Stimulated activated CD4-positive, alpha-beta T cell treated with anti-CD3 and anti-CD28 coated beads, Interleukin-4, amount 100 ng/mL, for 48 hours (primary cell): ENCODE measurements around the gene SS18L1.
"Not testable (repeated sequence)": the region's sequence is repeated elsewhere in the genome, so short reads cannot be mapped to it uniquely, and the experiment has no call there.

Experiments
- DNase-seq, 2 donors: peaks; one replicate each; pipeline ENCODE4 v3.0.0-alpha.2; 2020; ENCODE audit warnings: low read depth in 2 of 2

SS18L1 gene

DNA sequence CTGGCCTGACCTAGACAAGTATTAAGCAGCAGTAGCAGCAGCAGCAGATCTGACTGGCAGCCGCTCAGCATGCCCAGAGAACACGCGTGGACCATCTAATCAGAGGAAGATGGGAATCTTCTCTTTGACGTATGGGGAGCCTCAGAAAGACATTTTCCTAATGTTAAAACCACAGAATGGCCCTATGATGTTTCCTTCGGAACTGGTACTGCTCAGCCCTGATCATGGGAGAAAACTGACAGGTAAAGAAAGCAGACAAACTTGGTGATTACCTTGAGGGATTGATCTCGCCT is 6.5 kb upstream of the SS18L1 start:
- no peak for DNase-seq

- no peak for DNase-seq
These were observed 5.9 kb upstream of the SS18L1 start for GRCh38 chr20:62137478-62138203.

- DNase-seq, result no peak
These were observed 5.4 kb upstream of the SS18L1 start for GRCh38 chr20:62138204-62138543.

DNA sequence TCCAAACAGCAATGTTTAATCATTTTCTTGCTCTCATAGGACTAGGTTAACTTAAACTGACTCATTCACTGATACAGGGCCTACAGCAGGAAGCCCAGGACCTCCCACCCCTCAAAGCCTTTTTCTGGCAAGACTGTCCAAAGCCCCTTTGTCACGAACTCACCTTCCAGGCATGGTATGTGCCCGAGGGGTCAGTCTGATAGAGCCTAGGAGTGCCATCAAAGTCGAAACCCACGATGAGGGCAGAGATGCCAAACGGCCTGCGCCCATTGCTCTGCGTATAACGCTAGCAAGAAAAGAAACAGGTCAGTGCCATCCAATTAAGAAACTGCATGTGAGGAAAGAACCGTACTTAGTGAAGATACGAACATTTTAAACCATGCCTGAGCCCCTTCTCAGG is 4.7 kb upstream of the SS18L1 start:
- DNase-seq, result no peak

DNA sequence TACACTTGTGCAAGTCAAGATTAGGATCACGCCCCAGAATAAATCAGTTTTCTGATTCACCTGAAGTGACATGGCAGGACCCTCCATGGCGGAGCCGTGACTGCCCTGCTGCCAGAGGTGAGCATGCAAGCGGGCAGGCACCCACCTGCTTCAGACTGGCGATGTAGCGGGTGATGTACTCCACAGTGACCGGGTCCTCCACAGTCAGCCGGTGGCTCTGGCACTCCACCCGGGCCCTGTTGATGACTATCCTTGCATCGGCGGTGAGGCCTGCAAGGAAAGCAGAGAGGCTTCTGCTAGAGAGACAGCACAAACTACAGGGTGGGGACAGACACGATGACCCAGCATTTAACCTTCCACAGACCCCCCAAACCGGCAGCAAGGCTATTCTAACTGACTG is 3.9 kb upstream of the SS18L1 start:
- no peak for DNase-seq

DNA sequence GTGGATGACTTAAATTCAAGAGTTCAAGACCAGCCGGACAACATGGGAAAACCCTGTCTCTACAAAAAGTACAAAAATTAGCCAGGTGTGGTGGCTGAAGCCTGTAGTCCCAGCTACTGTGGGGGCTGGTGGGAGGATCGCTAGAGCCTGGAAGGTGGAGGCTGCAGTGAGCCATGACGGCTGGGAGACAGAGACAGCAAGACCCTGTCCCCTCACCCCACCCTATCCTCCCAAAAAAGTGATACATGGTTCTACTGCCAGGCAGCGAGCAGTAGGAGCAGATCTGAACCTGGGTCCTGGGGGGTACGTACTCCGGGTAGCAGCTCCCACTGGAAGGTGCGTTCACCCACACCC is 2.5 kb upstream of the SS18L1 start:
- DNase-seq, result no peak

GRCh38 chr20:62141397-62142251 is 1.9 kb upstream of the SS18L1 start:
- DNase-seq, result no peak

DNA sequence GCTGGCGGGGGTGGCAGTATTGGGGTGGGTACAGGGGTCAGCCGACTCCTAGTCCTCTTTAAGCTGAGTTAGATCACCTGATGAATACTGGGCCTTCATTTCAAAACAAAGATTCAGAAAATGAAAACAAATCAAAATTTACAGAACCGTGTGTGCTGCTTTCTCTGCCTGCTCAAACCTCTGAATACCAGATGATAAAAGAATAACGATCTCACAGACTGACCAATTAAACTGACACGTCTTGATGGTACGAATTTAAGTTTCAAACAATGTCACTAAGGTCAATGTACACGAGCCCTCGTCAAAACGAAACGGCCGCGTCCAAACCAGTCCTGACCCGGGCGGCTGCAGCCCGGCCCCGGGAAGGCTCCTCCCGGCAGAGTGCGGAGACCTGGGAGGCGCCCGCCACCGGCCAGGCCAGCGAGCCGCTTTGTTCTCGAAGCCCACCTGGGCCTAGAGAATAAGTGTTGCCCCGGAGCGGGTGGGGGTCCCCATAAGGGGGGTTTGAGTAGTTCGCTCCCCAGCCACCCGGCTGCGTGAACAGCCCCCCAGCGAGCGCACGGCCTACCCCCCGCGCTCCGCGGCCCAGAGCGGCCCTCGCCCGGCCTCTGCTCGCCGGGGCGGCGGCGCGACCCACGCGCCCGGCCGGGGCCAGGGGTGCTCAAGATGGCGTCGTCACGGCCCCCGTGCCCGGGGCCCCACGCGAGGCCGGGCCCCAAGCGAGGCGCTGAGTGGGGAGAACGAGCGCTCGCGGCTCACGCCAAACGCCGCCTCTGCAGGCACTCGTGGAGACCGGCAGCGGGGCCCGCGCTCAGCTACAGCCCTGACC is 1.1 kb upstream of the SS18L1 start:
- DNase-seq, result no peak

DNA sequence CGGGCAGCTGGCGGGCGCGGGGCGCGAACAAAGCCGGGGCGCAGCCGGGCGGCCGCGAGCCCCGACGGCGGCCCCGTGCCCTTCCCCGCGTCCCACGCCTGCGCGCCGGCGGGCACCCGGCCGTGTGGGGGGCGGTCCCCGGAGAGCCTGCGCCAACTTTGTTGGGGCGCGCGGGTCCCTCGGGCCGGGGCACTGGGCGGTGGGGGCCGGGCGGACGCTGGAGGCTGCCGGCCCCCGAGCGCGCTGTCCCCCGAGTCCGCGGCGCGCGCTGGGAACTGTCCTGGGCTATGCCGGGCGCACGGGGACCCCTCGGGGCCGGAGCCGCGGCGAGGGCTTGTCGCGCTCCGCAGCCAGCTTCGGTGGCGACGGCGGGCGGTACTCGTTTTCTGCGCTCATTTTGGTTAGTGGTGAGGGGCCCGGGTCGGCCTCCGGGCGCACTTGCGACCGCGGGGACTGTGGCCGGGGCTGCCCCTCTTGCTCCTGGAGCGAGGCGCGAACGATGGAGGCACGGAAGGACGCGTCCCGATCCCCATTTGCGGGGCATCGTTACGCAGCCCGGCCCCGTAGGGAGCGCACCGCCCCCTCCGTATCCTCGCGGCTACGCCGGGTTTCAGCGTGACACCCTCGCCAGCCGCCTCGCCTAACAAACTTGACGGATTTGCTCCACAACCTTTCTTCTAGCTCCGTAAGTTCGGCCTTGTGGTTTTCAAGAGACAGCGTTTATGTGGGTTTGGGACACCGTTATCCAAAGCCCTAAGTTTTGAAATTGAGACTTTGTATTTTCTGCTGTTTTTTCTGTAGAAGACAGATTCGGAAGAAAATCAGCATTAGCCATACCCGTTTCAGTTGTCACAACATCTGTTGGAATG is 622 bp downstream of the SS18L1 start:
- DNase-seq, result peak; percentile 53 to 56

GRCh38 chr20:62145688-62146018 is 2.1 kb downstream of the SS18L1 start:
- no peak for DNase-seq

- no peak for DNase-seq
These were observed 2.6 kb downstream of the SS18L1 start for GRCh38 chr20:62146019-62146755.

- no peak for DNase-seq
These were observed 3.6 kb downstream of the SS18L1 start for GRCh38 chr20:62147125-62147524.

- no peak for DNase-seq
These were observed 4.0 kb downstream of the SS18L1 start for GRCh38 chr20:62147528-62147927.

DNA sequence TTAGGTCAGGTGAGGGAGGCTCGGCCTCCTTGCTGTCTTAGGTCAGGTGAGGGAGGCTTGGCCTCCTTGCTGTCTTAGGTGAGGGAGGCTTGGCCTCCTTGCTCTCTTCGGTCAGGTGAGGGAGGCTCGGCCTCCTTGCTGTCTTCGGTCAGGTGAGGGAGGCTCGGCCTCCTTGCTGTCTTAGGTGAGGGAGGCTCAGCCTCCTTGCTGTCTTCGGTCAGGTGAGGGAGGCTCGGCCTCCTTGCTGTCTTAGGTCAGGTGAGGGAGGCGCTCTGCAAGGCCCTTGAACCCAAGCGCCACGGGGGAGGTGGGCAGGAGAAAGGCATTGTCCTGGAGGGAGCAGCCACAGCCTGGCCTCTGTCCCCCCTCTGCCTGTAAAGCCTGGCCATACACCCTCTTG is 4.8 kb downstream of the SS18L1 start:
- not testable (repeated sequence) for DNase-seq

- DNase-seq, result no peak
These were observed 5.3 kb downstream of the SS18L1 start for GRCh38 chr20:62148908-62149314.

- no peak for DNase-seq
These were observed 6.2 kb downstream of the SS18L1 start for GRCh38 chr20:62149532-62150309.

DNA sequence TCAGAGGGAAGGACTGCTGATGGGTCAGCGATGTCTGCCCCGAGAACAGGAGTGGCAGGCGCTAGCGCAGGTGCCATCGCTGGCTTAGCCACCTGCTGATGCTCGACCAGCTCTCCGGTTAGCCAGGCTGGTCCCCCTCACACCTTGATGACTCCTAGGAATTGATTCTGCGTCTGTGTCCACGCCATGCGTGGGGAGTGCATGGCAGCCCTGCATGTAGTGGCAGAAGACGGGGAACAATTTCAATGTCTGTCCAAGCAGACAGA is 6.7 kb downstream of the SS18L1 start:
- no peak for DNase-seq

GRCh38 chr20:62151225-62151624 is 7.7 kb downstream of the SS18L1 start:
- no peak for DNase-seq

DNA sequence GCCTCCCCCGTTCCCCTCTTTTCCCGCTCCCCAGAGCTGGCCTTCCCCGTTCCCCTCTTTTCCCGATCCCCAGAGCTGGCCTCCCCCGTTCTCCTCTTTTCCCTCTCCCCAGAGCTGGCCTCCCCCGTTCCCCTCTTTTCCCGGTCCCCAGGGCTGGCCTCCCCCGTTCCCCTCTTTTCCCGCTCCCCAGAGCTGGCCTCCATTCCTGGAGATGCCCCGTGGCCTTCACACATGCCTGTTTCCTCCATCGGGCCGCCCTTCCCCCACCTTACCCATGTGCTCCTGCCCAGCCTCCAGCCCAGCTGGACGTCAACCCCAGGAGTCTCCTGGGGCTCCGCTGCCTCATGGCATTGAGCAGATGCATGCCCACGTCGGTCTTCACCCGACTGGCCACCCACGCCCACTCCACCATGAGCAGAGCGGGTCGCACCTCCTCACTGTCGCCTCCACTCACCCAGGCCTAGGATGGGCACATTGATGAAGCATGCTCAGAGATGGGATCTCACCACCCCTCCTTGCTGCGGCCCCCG is 8.3 kb downstream of the SS18L1 start:
- DNase-seq, result no peak

- no peak for DNase-seq
These were observed 12.1 kb downstream of the SS18L1 start for GRCh38 chr20:62155428-62156253.
